Right lobe of liver (tissue), 4 donors: ENCODE data around the gene KCNN1.
A peak's percentile ranks its signal among the peaks of the same experiment; 100 is the strongest.

ENCODE experiments used
- CTCF ChIP-seq, 4 donors: fragments of 200-600 bp in 3 of 4; fragments of 450-650 bp in 1 of 4; IDR thresholded peaks; one replicate each; pipeline versions ENCODE4 v1.5.1 to v1.8.0; 2016 to 2022; ENCODE audit warnings: antibody characterized with exemption in 4 of 4, mild to moderate bottlenecking in 2 of 4
- POLR2A ChIP-seq: fragments of 450-650 bp; IDR thresholded peaks from one replicate; pipeline ENCODE4 v1.6.1; 2017; ENCODE audit warnings: antibody characterized with exemption, mild to moderate bottlenecking
- donor health status: DM: no; HTN: no; CAD: no.
- donor health status: DM: no; HTN: no; CAD: no.
- donor health status: DM: no; HTN: yes; CAD: no.

- peak; percentile 99 for TF ChIP-seq CTCF (IDR thresholded peaks at IDR 0.05)
- TF ChIP-seq POLR2A, result no peak
Observed at GRCh38 chr19:17996826-17997316, 30.0 kb downstream of the KCNN1 start.
